K562 treated with DMSO at 1 percent for 24 hours (cell line): Measurements from ENCODE around the gene MAP2. TPM values are rescaled to one million over a fixed set of nuclear protein-coding genes. Genes with fewer than 3 reads are reported as not detected.

Source experiments
- total RNA-seq: library from RNA; unstranded; fragments of 300-600 nt; gene quantifications from 2 replicates; pipeline ENCODE4 v1.2.3, GENCODE V29; 2022; ENCODE audit warnings: low read depth; ENCODE audit not compliant: insufficient read depth

Gene MAP2, protein sequence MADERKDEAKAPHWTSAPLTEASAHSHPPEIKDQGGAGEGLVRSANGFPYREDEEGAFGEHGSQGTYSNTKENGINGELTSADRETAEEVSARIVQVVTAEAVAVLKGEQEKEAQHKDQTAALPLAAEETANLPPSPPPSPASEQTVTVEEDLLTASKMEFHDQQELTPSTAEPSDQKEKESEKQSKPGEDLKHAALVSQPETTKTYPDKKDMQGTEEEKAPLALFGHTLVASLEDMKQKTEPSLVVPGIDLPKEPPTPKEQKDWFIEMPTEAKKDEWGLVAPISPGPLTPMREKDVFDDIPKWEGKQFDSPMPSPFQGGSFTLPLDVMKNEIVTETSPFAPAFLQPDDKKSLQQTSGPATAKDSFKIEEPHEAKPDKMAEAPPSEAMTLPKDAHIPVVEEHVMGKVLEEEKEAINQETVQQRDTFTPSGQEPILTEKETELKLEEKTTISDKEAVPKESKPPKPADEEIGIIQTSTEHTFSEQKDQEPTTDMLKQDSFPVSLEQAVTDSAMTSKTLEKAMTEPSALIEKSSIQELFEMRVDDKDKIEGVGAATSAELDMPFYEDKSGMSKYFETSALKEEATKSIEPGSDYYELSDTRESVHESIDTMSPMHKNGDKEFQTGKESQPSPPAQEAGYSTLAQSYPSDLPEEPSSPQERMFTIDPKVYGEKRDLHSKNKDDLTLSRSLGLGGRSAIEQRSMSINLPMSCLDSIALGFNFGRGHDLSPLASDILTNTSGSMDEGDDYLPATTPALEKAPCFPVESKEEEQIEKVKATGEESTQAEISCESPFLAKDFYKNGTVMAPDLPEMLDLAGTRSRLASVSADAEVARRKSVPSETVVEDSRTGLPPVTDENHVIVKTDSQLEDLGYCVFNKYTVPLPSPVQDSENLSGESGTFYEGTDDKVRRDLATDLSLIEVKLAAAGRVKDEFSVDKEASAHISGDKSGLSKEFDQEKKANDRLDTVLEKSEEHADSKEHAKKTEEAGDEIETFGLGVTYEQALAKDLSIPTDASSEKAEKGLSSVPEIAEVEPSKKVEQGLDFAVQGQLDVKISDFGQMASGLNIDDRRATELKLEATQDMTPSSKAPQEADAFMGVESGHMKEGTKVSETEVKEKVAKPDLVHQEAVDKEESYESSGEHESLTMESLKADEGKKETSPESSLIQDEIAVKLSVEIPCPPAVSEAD (N-terminal part only)
- total RNA-seq, result not detected in 2 replicates

DNA sequence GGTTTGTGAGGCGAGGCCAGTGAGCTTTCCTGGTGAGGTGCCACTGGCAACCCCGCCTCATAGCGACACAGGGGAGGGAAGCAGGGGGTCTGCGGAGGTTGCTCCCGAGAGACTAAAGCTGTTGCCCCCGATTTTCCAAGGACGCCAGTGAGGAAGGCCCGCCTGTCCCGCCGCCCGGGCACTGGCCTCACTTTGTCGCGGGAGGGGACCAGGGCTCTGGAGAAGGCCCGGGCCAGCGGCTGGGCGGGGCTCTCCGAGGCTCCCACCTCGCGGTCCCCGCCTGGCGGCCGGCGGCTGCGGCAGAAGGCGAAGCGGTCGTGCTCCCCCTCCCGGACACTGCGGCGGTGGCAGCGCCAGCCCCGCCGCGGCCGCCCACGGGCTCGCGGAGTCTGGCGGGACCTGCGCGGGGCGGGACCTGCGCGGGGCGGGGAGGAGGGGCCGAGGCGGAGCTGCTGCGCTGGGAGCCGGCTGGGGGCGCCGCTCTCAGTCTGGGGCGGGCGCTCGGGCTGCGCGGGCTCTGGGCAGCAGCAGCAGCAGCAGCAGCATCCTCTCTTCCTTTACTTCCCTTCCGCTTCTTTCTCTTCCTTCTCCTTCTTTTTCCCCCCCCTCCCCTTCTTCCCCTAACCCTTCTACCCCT, at the start of gene MAP2:
Gene MAP2, plus strand, starts transcription at position 486 of the 637 bp plus-strand sequence. CDS start 229,124 bp downstream, outside the sequence.

DNA sequence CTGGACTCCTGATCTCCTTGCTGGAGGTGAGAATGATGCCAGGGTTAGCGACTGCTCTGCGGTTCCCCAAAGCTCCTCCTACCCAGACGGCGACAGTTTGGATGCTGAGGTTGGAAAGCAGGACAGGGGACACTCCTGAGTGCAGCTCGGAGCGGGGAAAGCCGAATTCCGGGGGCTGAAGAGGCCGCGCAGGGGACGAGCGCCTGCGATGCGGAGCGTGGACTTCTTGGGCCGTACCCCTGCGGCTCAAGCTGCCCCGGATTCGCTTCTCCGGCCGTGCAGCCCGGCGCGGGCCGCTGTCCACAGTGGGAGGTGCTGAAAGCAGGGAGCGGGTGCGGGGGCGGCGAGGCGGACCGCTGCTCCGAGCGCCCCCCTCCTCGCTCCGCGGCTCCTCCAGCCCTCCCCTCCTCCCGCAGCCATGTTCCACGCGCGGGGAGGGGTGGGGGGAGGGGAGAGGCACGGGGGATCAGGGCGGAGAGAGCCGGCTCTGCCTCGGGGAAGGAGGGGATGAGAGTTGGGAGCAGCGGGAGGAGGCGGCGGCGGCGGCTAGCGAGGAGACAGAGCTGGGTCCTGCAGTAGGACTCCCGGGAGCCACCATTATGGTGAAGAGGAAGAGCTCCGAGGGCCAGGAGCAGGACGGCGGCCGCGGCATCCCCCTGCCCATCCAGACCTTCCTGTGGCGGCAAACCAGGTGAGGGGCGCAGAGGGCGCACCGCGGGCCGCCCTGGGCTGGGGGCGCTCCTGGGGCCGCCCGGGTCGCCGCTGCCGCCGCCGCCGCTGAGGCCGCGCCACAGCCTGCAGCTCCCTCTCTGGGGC, 347.8 kb downstream of the MAP2 start, which contains the start of gene UNC80:
Gene UNC80, plus strand, starts transcription at position 359 of the 816 bp plus-strand sequence. Its CDS starts 241 bp downstream, at position 600.

